NCI-H226 (cell line): Measurements from ENCODE around the gene ACIN1.
"Not testable (repeated sequence)": the region's sequence is repeated elsewhere in the genome, so short reads cannot be mapped to it uniquely, and the experiment has no call there.

Source experiments
- DNase-seq: peaks from one replicate; pipeline ENCODE4 v3.0.0-alpha.2; 2015

ACIN1 gene

GRCh38 chr14:23040100-23040499 is 54.8 kb downstream of the ACIN1 start:
- DNase-seq, result no peak

DNA sequence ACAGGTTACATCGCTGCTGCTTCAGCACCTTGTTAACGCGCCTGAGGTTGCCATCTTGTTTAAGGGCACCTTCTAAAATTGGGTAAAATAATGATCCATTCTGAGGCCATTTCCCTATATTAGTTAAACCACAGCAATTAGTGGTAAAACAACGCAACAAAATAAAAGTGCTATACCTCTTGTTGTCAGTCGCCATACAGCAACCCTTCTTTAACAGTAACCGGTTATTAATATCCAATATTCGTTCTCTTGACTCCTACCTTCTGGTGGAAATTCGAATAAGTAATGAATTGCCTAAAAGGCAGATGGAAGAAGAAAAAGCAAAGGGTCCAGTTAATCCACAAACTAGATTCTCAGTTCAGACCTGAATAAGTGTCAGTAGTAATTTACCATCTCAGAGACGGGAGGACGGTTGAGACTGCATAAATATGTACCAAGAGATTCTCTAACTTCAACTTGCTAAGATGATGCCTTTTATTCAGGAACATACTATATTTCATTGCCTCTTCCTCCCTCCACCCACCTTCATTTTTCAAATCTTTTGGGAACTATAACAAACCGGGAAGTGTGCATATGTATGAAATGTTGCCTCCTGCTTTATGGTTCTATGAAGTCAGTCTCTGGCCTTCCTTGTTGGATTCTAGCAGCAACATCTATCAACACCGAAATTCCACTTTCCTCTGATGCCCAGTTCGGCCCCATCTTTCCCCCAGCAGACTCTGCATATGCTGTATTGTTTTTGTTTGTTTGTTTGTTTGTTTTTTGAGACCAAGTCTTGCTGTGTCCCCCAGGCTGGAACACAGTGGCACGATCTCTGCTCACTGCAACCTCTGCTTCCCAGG is 59.4 kb downstream of the ACIN1 start:
- DNase-seq, result no peak

GRCh38 chr14:23034498-23035302 is 60.2 kb downstream of the ACIN1 start, which contains the start of gene PSMB5:
PSMB5 (minus strand) TSS chr14:23034900; CDS start chr14:23034881, 19 bp downstream.
- DNase-seq, result peak; percentile 94

GRCh38 chr14:23033801-23034497 is 61.0 kb downstream of the ACIN1 start:
- no peak for DNase-seq

- no peak for DNase-seq
Observed at GRCh38 chr14:23033251-23033727, 61.6 kb downstream of the ACIN1 start.

- DNase-seq, result no peak
Observed at GRCh38 chr14:23030936-23031335, 64.0 kb downstream of the ACIN1 start.

DNA sequence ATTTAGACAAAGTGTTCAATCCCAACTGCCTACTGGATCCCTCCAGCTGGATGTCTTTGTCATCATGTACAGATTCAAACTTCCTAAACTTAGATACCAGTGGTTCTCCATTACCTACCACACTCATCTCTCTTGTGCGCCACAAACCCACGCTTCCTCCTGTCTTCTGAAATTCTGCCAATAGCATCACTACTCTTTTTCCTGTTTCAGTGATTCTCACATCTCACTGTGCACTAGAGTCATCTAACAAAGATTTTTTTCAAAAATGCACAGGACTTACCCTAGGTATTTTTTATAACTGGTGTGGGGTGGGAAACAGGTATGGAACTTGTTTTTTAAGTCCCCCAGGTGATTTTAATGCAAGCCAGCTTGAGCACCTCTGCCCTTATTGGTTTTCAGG is 66.1 kb downstream of the ACIN1 start:
- DNase-seq, result no peak

DNA sequence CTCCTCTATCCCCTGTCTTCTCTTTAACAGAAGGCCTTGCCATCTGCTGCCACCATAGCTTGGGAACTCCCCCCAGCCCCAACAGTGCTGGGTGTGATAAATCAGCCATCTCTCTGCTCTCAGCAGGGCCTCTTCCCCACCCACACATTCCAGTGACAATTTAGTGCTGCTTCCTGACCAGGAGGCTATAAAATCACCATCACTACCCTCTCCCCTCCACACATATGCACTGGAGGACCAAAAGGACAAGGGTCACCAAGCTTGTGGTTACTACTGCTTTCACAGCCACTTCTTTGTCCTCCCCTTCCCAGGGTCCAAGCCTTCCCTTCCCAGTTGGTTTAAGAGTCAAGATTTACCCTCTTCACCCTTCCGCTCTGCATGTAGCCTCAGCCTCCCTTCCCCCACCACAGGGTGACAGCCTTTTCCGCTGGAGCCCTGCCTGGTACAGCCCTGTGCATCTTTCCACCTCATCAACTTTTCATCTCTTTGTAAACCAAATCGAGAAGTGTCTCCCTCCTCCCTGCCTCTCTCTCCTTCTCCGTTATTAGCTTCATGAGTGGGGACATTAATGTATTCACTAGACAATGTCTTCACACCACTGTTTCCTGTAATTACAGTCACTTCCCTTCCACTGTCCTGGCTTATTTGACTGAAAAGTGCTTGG is 69.7 kb downstream of the ACIN1 start:
- no peak for DNase-seq

- no peak for DNase-seq
Observed at GRCh38 chr14:23024612-23025075, 70.3 kb downstream of the ACIN1 start.

DNA sequence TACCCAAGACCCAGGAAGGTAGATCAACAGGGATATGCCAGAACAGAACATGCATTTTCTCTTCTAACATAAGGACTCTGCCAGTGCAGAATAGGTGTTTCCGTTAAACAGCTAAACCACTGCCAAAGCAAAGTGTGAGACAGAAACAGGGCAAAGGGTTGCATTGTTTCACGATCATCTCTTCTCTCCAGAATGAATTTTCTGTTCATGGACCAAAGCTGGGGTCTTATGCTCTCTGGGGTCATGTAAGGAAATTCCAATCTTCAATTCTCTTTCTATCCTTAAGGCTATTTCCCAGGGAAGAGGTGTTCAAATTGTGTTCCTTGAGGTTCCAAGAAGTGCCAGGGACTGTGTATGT is 71.2 kb downstream of the ACIN1 start:
- no peak for DNase-seq

GRCh38 chr14:23023022-23023794 is 71.7 kb downstream of the ACIN1 start:
- DNase-seq, result no peak

GRCh38 chr14:23021889-23022442 is 73.0 kb downstream of the ACIN1 start:
- no peak for DNase-seq

GRCh38 chr14:23021434-23021833 is 73.5 kb downstream of the ACIN1 start:
- no peak for DNase-seq

GRCh38 chr14:23020143-23021128 is 74.5 kb downstream of the ACIN1 start:
- DNase-seq, result no peak

GRCh38 chr14:23018107-23018506 is 76.8 kb downstream of the ACIN1 start:
- DNase-seq, result no peak

DNA sequence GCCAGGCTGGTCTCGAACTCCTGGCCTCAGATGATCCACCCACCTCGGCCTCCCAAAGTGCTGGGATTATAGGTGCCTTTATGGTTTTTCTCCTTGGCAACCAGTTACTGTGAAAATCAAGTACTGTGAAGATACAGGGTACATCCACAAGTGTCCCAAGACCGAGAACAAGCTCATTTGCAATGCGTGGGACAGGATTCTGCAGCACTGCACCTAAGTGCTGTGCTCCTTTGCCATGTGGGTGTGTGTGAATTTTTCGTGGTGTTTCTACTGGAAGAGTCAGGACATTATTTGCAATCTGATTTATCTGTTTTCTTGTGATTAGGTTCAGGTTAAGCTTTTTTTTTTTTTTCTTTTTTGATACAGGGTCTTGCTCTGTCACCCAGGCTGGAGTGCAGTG is 77.8 kb downstream of the ACIN1 start:
- no peak for DNase-seq

GRCh38 chr14:23015618-23016017 is 79.3 kb downstream of the ACIN1 start:
- no peak for DNase-seq

DNA sequence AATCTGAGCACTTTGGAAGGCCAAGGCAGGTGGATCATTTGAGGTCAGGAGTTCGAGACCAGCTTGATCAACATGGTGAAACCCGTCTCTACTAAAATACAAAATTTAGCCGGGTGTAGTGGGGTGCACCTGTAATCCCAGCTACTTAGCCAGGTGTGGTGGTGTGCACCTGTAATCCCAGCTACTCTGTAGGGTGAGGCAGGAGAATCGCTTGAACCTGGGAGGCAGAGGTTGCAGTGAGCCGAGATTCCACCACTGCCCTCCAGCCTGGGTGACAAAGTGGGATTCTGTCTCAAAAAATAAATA is 81.2 kb downstream of the ACIN1 start:
- DNase-seq, result not testable (repeated sequence)

DNA sequence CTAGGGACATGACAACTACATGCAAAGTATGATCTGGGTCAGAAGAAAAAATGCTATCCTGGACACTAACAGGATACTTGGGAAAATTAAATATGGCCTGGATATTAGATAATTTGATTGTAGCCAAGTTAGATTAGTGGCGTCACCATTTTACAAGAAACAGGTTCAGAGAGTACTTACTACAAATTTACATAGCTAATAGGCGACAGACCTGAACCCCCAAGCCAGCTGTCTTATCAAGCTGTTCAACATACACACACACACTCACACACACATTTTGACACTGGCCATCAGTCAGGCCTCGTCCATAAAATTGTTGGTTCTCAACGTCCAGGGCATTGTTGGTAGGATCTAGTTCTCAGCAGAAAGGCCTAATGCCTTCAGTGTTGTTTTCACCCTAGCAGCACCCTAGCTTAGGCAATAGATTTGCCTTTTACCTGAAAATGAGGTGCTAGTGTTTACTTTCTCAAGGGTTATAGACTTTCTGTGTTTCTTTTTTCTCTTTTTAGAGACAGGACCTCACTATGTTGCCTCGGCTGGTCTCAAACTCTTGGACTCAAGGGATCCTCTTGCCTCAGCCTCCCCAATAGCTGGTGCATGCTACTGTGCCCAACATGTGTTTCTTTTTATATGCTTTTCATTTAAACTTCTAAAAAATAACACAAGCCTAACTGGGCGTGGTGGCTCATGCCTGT is 81.7 kb downstream of the ACIN1 start:
- DNase-seq, result no peak
